DOHH2 (cell line): ENCODE results near the gene TMTC1.

ENCODE experiments used
- CTCF ChIP-seq: fragments of 200-600 bp; sonication (generic); IDR thresholded peaks from one replicate; pipeline ENCODE4 v1.5.1; 2014; ENCODE audit warnings: antibody characterized with exemption, mild to moderate bottlenecking, low read depth, low read length; ENCODE audit not compliant: poor library complexity, severe bottlenecking
- EZH2phosphoT487 ChIP-seq: fragments of 200-600 bp; sonication (generic); IDR thresholded peaks from 2 replicates; pipeline ENCODE4 v1.6.1; 2017; ENCODE audit warnings: borderline replicate concordance, mild to moderate bottlenecking, antibody characterized with exemption, low read length, moderate library complexity, mixed read lengths

- TF ChIP-seq CTCF (no peak), EZH2phosphoT487 (no peak)
Measured at GRCh38 chr12:29625359-29625953, 158.3 kb downstream of the TMTC1 start.
